Activated T-helper 1 cell treated with anti-CD3 and anti-CD28 coated beads, Interleukin-12 subunit alpha, Interleukin-12 subunit beta, Interleukin-2, Interleukin-4 antibody, amounts not matched to agents 30 ng/mL and 10 ng/mL and 1 ng/mL, durations not matched to agents 14 hours and 24 hours and 36 hours (primary cell): ENCODE results near the gene PFKFB2. TPM values are rescaled to one million over a fixed set of nuclear protein-coding genes. Genes with fewer than 3 reads are reported as not detected.

Source experiments
- DNase-seq: peaks from one replicate; pipeline ENCODE4 v3.0.0; 2021; ENCODE audit warnings: low spot score
- H3K27ac Mint-ChIP-seq: one replicate; pipeline ENCODE4 v1.8.0; 2021; ENCODE audit warnings: mild to moderate bottlenecking, mixed read lengths
- H3K27me3 Mint-ChIP-seq: one replicate; pipeline ENCODE4 v1.8.0; 2022; ENCODE audit warnings: mild to moderate bottlenecking, moderate library complexity, mixed read lengths; ENCODE audit not compliant: insufficient read depth
- H3K36me3 Mint-ChIP-seq: one replicate; pipeline ENCODE4 v1.8.0; 2021; ENCODE audit warnings: low read depth, mixed read lengths
- H3K4me1 Mint-ChIP-seq: one replicate; pipeline ENCODE4 v1.8.0; 2021; ENCODE audit warnings: low read depth, mixed read lengths
- H3K4me3 Mint-ChIP-seq: one replicate; pipeline ENCODE4 v1.8.0; 2021; ENCODE audit warnings: mild to moderate bottlenecking, moderate library complexity, mixed read lengths
- H3K9me3 Mint-ChIP-seq: one replicate; pipeline ENCODE4 v1.8.0; 2021; ENCODE audit warnings: mixed read lengths
- intact Hi-C: fragments of 100-400 bp; cut with micrococcal nuclease; formaldehyde crosslinking; loops from one replicate; pipeline ENCODE4 v1.15.1; 2024
- total RNA-seq: library from RNA; stranded (reverse); gene quantifications from 2 replicates; pipeline ENCODE4 v1.2.3, GENCODE V29; 2022

PFKFB2 gene
- total RNA-seq, 1 donor from 2014 or later = 4.4 TPM

DNA sequence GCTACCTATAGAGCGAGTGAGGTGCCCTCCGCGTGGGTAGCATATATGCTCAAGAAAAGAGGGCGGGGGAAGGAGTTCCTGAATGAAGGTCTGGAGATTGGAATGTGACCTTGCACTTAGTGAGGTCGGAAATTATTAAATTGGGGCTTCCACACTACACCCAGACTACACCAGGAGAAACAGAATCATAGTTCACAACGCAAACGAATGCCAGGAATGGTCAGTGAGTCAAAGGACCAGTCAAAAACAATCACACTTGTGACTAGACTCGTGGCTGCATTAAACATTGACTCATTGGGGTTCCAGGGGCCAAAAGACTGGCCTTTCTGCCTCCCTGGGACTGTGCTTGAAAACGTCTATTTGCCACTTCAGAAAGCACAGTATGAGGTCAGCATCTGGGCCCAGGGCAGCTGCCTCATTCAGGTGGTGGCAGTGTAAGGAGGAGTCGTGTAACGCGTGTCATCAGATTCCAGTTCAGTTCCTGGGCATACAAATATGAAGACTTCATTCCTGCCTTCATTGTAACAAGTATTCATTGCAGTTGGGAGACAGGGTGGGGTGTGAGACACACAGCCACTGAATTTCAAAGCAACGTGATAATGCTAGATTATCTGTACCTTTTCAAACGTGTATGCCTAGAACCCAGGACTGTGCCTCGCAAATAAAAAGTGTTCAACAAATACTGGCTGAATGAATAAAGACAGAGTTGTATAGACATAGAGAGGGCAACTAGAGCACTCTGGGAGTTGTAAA lies 1.7 kb upstream of the PFKFB2 start, which contains the start of gene YOD1:
TSS of gene YOD1 (minus strand) at position 18 of the 753 bp plus-strand sequence. CDS start 178 bp downstream, outside the sequence.
- DNase-seq = no peak
- H3K4me3 Mint-ChIP-seq = peak within 1 kb of the TSS; percentile 100
- H3K9me3 Mint-ChIP-seq = no peaks in the 10 kb centered on the region
- peaks cover 28% of the 10 kb centered on the region for H3K36me3 Mint-ChIP-seq
- intact Hi-C loops = loop anchor here (5.0 to 10.0 kb wide), 4 partner anchors 286 to 701 kb away; partner anchors contain the start of genes CD46 and DYRK3
- H3K27ac Mint-ChIP-seq = peak within 1 kb of the TSS; percentile 98
- peaks cover 5% of the 10 kb centered on the region for H3K27me3 Mint-ChIP-seq
- H3K4me1 Mint-ChIP-seq = peaks cover 71% of the 10 kb centered on the region

GRCh38 chr1:207054491-207054890 lies 1.4 kb downstream of the PFKFB2 start:
- peaks cover 5% of the 10 kb centered on the region for H3K27me3 Mint-ChIP-seq
- no peaks in the 10 kb centered on the region for H3K9me3 Mint-ChIP-seq
- intact Hi-C loops = loop anchor here (5.0 to 10.0 kb wide), 4 partner anchors 283 to 698 kb away; partner anchors contain the start of genes CD46 and DYRK3
- H3K27ac Mint-ChIP-seq = no peak overlapping the region
- no peak for DNase-seq
- peaks cover 8% of the 10 kb centered on the region for H3K36me3 Mint-ChIP-seq
- H3K4me3 Mint-ChIP-seq = peak overlapping the region; percentile 100
- H3K4me1 Mint-ChIP-seq = peaks cover 45% of the 10 kb centered on the region

GRCh38 chr1:207055386-207056001 lies 2.4 kb downstream of the PFKFB2 start:
- Mint-ChIP-seq H3K27me3 (peaks cover 5% of the 10 kb centered on the region), H3K27ac (no peak overlapping the region), H3K9me3 (no peaks in the 10 kb centered on the region), H3K36me3 (peaks cover 2% of the 10 kb centered on the region), H3K4me1 (peaks cover 38% of the 10 kb centered on the region), H3K4me3 (peak overlapping the region; percentile 35)
- no peak for DNase-seq
- intact Hi-C loops = loop anchor here (10.0 kb wide), 2 partner anchors 321 to 421 kb away; partner anchors contain the start of gene DYRK3

DNA sequence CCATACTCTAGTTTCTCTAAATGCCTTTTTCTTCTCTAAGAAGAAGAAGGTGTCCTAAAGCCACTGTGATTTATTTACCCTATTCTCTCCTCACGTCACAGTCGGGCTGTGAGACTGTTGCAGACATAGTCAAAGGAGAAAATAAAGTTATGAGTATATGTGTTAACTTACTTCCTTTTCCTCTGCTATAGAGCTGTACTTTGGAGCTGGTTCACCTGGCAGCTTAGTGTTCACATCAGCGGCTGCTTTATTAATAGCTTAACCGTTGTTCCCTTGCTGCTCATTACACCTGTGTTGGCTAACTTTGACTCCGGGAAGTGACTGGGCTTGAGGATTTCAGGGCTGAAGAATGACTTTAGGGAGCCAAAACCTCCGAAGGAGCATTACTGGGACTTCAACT lies 3.6 kb downstream of the PFKFB2 start:
- intact Hi-C loops = loop anchor here (10.0 kb wide), 2 partner anchors 322 to 422 kb away; partner anchors contain the start of gene DYRK3
- H3K4me3 Mint-ChIP-seq = no peak overlapping the region
- no peaks in the 10 kb centered on the region for H3K9me3 Mint-ChIP-seq
- peaks cover 29% of the 10 kb centered on the region for H3K4me1 Mint-ChIP-seq
- peaks cover 2% of the 10 kb centered on the region for H3K36me3 Mint-ChIP-seq
- no peak for DNase-seq
- H3K27me3 Mint-ChIP-seq = peaks cover 5% of the 10 kb centered on the region
- no peak overlapping the region for H3K27ac Mint-ChIP-seq

DNA sequence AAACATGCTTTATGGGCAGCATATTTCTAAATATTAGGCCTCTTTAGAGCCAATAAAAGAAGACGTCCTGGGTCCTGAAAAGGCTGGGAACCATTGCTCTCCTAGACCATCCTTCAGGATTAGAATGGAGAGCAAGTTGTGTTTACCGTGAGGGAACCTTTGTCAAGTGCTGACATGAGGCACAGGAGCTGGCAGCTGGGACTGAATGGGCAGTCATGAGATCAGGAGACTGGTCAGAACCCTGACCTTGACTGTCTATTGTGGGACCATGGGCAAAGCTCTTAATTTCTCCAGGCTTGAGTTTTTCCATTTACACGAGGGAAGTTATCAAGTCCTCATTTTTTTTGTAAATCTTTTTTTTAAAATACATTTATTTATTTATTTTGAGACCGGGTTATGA lies 5.2 kb downstream of the PFKFB2 start:
- Mint-ChIP-seq H3K9me3 (no peaks in the 10 kb centered on the region), H3K4me1 (peaks cover 14% of the 10 kb centered on the region), H3K27ac (no peak overlapping the region), H3K36me3 (peaks cover 9% of the 10 kb centered on the region), H3K27me3 (peaks cover 4% of the 10 kb centered on the region), H3K4me3 (no peak overlapping the region)
- no peak for DNase-seq
- intact Hi-C loops = loop anchor here (10.0 kb wide), 2 partner anchors 323 to 423 kb away; partner anchors contain the start of gene DYRK3

DNA sequence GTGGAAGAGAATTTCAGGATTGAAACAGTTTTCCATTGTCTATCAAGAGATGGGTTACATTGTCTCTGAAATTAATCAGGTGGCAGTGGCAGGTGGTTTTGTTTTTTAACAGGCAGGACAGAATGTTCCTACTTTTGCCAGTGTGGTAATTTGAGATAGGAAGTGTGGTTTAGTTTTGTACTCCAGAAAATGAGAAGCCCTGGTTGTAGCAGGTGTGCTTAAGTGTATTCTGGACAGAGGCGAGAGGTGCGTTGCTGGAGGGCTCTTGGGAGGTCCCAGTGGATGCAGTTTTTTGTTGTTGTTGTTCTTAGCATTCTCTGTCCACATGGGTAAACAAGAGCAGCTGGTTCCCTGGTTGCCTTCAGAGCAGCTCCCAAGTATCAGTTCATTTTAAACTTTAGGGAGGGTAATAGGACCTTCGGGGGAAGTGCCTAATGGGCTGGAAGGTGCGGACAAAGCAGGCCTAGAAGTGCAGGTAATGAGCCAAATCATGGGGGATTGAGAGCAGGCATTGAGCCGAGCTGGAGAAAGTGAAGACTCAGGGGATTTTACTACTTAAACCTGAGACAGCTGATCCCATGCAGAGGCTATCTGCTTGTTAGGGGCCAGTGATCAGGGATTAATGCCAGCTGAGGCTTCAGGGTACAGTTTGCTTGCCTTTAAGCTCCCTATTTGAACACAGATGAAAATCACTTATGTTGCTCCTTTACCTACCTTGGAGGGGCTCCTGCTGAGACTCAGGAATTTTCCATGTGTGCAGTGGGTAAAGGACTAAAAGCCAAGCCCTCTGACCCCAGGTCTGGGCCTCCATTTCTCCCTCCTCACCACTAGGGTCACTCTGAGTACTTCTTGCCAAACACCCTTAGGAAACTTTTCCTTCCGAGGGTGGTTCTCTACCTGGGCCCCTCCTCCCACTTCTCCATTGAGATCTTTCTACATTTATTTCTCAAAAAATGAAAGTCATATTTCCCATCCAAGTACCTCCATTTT lies 6.1 kb downstream of the PFKFB2 start:
- no peaks in the 10 kb centered on the region for H3K9me3 Mint-ChIP-seq
- H3K4me1 Mint-ChIP-seq = peaks cover 10% of the 10 kb centered on the region
- no peak for DNase-seq
- peaks cover 2% of the 10 kb centered on the region for H3K27me3 Mint-ChIP-seq
- intact Hi-C loops = loop anchor here (10.0 kb wide), 2 partner anchors 324 to 424 kb away; partner anchors contain the start of gene DYRK3
- no peak overlapping the region for H3K4me3 Mint-ChIP-seq
- no peak overlapping the region for H3K27ac Mint-ChIP-seq
- peaks cover 9% of the 10 kb centered on the region for H3K36me3 Mint-ChIP-seq

GRCh38 chr1:207059881-207060280 lies 6.8 kb downstream of the PFKFB2 start:
- Mint-ChIP-seq H3K36me3 (peaks cover 9% of the 10 kb centered on the region), H3K4me3 (no peak overlapping the region), H3K27ac (no peak overlapping the region), H3K4me1 (peaks cover 3% of the 10 kb centered on the region), H3K9me3 (no peaks in the 10 kb centered on the region), H3K27me3 (no peaks in the 10 kb centered on the region)
- intact Hi-C loops = loop anchor here (10.0 kb wide), 2 partner anchors 325 to 425 kb away; partner anchors contain the start of gene DYRK3
- DNase-seq = no peak

- intact Hi-C loops = no loop called here
- Mint-ChIP-seq H3K27me3 (no peaks in the 10 kb centered on the region), H3K36me3 (peaks cover 9% of the 10 kb centered on the region), H3K4me3 (no peak overlapping the region), H3K27ac (no peak overlapping the region), H3K4me1 (no peaks in the 10 kb centered on the region), H3K9me3 (no peaks in the 10 kb centered on the region)
- DNase-seq = no peak
Observed at GRCh38 chr1:207060596-207060995, 7.5 kb downstream of the PFKFB2 start.

DNA sequence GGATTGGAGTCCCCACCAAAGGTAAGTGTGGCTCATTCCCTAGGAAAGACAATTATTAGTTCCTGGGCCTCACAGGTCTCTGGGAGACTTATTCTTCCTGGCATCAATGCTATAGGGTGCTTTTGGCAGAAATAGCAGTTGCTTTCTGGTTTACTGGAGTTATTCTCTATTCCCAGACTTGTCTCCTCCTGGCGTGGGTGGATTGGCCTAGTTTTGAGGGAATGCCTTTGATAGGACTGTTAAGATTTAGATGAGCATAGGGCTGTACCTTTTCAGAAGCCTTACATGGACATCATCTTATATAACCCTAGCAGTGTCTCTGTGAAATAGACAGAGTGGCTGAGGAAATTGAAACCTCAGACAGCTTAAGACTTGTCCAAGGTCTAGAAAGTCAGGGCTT lies 9.0 kb downstream of the PFKFB2 start:
- Mint-ChIP-seq H3K27ac (no peak overlapping the region), H3K9me3 (no peaks in the 10 kb centered on the region), H3K4me3 (no peak overlapping the region), H3K4me1 (no peaks in the 10 kb centered on the region), H3K36me3 (peaks cover 9% of the 10 kb centered on the region), H3K27me3 (no peaks in the 10 kb centered on the region)
- intact Hi-C loops = no loop called here
- DNase-seq = no peak

DNA sequence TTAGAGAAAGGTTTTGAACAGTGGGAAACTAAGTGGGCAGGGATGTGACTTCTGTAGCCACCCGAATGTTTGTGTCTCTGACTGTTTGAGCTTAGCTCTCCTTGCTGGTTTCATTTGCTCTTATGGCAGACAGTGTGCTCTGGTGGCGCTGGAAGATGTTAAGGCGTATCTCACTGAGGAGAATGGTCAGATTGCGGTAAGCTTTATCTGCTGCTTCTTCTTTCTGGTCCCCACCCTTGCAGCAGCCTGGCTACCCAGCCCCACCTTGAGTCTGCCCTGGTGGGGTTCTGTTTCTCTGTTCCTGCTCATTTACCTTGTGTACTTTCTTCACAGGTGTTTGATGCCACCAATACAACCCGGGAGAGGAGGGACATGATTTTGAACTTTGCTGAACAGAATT lies 9.9 kb downstream of the PFKFB2 start:
- intact Hi-C loops = no loop called here
- H3K27me3 Mint-ChIP-seq = no peaks in the 10 kb centered on the region
- no peak overlapping the region for H3K4me3 Mint-ChIP-seq
- H3K4me1 Mint-ChIP-seq = no peaks in the 10 kb centered on the region
- H3K9me3 Mint-ChIP-seq = no peaks in the 10 kb centered on the region
- no peak for DNase-seq
- peaks cover 9% of the 10 kb centered on the region for H3K36me3 Mint-ChIP-seq
- no peak overlapping the region for H3K27ac Mint-ChIP-seq

DNA sequence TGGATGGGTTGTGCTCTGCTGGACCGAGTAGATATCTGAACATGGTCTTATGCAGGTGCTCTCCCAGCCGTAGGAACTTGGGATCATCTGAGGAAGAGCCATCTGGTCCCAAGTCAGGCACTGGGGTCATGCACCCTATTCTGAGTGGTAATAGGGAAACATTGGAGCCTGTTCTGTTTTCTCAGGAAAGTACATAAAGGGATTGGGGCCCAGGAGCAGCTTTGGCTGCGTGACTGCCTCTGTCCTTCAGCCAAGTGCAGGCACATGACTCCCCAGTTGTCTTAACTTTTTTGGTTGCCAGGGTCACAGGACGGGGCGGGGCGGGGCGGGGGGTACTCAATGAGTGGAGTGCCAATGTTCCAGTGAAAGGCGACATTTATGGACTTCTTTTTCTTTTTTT lies 11.5 kb downstream of the PFKFB2 start:
- intact Hi-C loops = no loop called here
- no peak overlapping the region for H3K27ac Mint-ChIP-seq
- peaks cover 7% of the 10 kb centered on the region for H3K4me1 Mint-ChIP-seq
- peaks cover 11% of the 10 kb centered on the region for H3K36me3 Mint-ChIP-seq
- H3K9me3 Mint-ChIP-seq = no peaks in the 10 kb centered on the region
- DNase-seq = no peak
- no peaks in the 10 kb centered on the region for H3K27me3 Mint-ChIP-seq
- no peak overlapping the region for H3K4me3 Mint-ChIP-seq

DNA sequence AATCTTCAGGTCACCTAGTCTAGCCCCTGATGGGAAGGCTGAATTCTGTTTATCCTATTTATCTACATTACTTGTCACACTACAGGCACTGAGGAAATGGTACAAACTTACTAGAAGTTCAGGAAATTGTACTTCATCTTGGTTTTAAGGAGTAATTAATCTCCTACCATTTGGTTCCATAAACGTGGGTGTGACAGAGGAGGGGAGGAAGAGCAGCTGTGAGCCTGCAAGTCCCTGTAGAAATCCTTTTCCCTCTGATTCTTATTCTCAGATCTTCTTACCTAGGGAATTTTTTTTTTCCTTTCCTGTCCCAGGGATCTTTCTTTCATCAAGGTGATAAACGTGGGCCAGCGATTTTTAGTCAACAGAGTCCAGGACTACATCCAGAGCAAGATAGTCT lies 14.1 kb downstream of the PFKFB2 start:
- H3K27me3 Mint-ChIP-seq = no peaks in the 10 kb centered on the region
- peaks cover 15% of the 10 kb centered on the region for H3K36me3 Mint-ChIP-seq
- H3K4me3 Mint-ChIP-seq = no peak overlapping the region
- DNase-seq = no peak
- no peak overlapping the region for H3K27ac Mint-ChIP-seq
- H3K9me3 Mint-ChIP-seq = no peaks in the 10 kb centered on the region
- intact Hi-C loops = no loop called here
- peaks cover 30% of the 10 kb centered on the region for H3K4me1 Mint-ChIP-seq
